ENCODE measurements around the gene ADARB2. TPM values are rescaled to one million over a fixed set of nuclear protein-coding genes. Genes with fewer than 3 reads are reported as not detected.

Gene ADARB2
- total and polyA plus RNA-seq, 10 of the 15 experiments (the other 5 are each of a cell fraction or from before 2014, with no cell fraction given): 0.02 to 4.1 (median 0.76) TPM

- TF ChIP-seq, protein P1, sequence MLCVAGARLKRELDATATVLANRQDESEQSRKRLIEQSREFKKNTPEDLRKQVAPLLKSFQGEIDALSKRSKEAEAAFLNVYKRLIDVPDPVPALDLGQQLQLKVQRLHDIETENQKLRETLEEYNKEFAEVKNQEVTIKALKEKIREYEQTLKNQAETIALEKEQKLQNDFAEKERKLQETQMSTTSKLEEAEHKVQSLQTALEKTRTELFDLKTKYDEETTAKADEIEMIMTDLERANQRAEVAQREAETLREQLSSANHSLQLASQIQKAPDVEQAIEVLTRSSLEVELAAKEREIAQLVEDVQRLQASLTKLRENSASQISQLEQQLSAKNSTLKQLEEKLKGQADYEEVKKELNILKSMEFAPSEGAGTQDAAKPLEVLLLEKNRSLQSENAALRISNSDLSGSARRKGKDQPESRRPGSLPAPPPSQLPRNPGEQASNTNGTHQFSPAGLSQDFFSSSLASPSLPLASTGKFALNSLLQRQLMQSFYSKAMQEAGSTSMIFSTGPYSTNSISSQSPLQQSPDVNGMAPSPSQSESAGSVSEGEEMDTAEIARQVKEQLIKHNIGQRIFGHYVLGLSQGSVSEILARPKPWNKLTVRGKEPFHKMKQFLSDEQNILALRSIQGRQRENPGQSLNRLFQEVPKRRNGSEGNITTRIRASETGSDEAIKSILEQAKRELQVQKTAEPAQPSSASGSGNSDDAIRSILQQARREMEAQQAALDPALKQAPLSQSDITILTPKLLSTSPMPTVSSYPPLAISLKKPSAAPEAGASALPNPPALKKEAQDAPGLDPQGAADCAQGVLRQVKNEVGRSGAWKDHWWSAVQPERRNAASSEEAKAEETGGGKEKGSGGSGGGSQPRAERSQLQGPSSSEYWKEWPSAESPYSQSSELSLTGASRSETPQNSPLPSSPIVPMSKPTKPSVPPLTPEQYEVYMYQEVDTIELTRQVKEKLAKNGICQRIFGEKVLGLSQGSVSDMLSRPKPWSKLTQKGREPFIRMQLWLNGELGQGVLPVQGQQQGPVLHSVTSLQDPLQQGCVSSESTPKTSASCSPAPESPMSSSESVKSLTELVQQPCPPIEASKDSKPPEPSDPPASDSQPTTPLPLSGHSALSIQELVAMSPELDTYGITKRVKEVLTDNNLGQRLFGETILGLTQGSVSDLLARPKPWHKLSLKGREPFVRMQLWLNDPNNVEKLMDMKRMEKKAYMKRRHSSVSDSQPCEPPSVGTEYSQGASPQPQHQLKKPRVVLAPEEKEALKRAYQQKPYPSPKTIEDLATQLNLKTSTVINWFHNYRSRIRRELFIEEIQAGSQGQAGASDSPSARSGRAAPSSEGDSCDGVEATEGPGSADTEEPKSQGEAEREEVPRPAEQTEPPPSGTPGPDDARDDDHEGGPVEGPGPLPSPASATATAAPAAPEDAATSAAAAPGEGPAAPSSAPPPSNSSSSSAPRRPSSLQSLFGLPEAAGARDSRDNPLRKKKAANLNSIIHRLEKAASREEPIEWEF (IDR thresholded peaks at IDR 0.05; ENCODE audit: insufficient replicate concordance, low read depth, low read length): no peak
- no peak for TF ChIP-seq RBBP5 (conservative IDR thresholded peaks at IDR 0.05)
- peak; percentile 44 for TF ChIP-seq MEF2B (IDR thresholded peaks at IDR 0.05; ENCODE audit: partially characterized antibody, poor library complexity, severe bottlenecking)
- peak; percentile 53; the same call in 1 of the 2 replicates for TF ChIP-seq IKZF1 (conservative IDR thresholded peaks at IDR 0.05)
- TF ChIP-seq BCL11A (IDR thresholded peaks at IDR 0.05; ENCODE audit: low read depth, low read length): peak; percentile 51; the same call in 1 of the 2 replicates
- peak; percentile 41; the same call in 1 of the 2 replicates for TF ChIP-seq DPF2 (IDR thresholded peaks at IDR 0.05)
- peak; percentile 86 for TF ChIP-seq RELB (IDR thresholded peaks at IDR 0.05; ENCODE audit: low read depth)
- TF ChIP-seq GATAD2B (conservative IDR thresholded peaks at IDR 0.05; ENCODE audit: low read depth): 0 out of 2 replicates have a peak, but pooled peaks have one; percentile 40
- no peak for TF ChIP-seq STAT3 (IDR thresholded peaks at IDR 0.05; ENCODE audit: low read depth, low read length)
- 0 out of 2 replicates have a peak, but pooled peaks have one; percentile 34 for TF ChIP-seq NBN (IDR thresholded peaks at IDR 0.05)
- TF ChIP-seq NR2F1 (conservative IDR thresholded peaks at IDR 0.05): peak; percentile 99
- no peak for TF ChIP-seq ZNF687 (IDR thresholded peaks at IDR 0.05)
- TF ChIP-seq KAT2A (conservative IDR thresholded peaks at IDR 0.05; ENCODE audit: control insufficient read depth, low read depth, low read length): no peak
- TF ChIP-seq CREB1 (IDR thresholded peaks at IDR 0.05; ENCODE audit: low read depth): no peak
- TF ChIP-seq ZNF622 (IDR thresholded peaks at IDR 0.05): no peak
- peak; percentile 73 for TF ChIP-seq RELA (IDR thresholded peaks at IDR 0.05; ENCODE audit: borderline replicate concordance, partially characterized antibody)
- peak; percentile 21; the same call in 1 of the 2 replicates for TF ChIP-seq ZNF384 (IDR thresholded peaks at IDR 0.05; ENCODE audit: borderline replicate concordance, low read depth, low read length)
- peak; percentile 65; the same call in 1 of the 2 replicates for TF ChIP-seq NFIC (IDR thresholded peaks at IDR 0.05; ENCODE audit: low read depth, low read length)
- TF ChIP-seq MTA2 (IDR thresholded peaks at IDR 0.05; ENCODE audit: low read depth): peak; percentile 62
- TF ChIP-seq MEF2A (IDR thresholded peaks at IDR 0.05; ENCODE audit: insufficient read depth, low read depth, low read length): peak; percentile 82; the same call in 1 of the 2 replicates
Observed at GRCh38 chr10:1674501-1674900, 62.8 kb downstream of the ADARB2 start (continued).

Data from GM12878 (cell line).